Stimulated activated CD4-positive, alpha-beta T cell treated with anti-CD3 and anti-CD28 coated beads, Interleukin-4, amount 100 ng/mL, for 1 hour (primary cell): ENCODE measurements around the gene MCM3.
A peak's percentile ranks its signal among the peaks of the same experiment; 100 is the strongest.

ENCODE experiments used
- DNase-seq: peaks from one replicate; pipeline ENCODE4 v3.0.0-alpha.2; 2020

Gene MCM3

GRCh38 chr6:52284460-52285176 is at the start of gene MCM3:
Gene MCM3 (minus strand): TSS chr6:52284742. CDS start chr6:52284674, 68 bp downstream.
- DNase-seq: peak; percentile 87

GRCh38 chr6:52333840-52334200 is 49.3 kb upstream of the MCM3 start:
- no peak for DNase-seq

DNA sequence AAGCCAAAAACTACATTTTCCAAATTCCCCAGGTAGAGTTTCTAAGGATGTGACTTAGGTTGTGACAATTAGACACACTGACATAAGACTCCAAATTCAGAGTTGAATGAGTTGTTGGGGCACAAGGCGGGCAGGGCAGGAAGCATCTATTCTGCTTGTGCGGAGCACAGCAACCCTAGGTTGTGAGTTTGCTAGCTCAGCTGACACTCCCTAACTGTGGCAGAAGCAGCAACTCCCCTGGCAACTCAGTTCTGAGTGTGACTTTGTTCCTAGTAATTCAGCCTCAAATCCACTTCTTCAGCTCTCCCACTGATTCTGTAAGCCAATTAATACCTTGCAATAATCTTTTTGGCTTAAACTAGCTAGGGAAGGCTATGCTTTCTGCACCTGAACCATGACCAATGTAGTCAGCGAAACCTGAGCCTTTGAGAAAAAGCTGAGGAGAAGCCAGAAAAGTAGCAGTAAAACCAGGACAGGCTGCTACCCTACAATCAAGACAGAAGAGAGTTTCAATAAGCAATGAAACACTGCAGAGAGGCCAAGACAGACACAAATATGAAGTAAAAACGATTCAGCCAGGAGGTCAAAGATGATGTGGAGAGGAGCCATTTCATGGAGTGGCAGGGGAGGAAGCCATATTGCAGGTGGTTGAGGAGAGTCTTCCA is 47.4 kb upstream of the MCM3 start:
- DNase-seq: no peak

DNA sequence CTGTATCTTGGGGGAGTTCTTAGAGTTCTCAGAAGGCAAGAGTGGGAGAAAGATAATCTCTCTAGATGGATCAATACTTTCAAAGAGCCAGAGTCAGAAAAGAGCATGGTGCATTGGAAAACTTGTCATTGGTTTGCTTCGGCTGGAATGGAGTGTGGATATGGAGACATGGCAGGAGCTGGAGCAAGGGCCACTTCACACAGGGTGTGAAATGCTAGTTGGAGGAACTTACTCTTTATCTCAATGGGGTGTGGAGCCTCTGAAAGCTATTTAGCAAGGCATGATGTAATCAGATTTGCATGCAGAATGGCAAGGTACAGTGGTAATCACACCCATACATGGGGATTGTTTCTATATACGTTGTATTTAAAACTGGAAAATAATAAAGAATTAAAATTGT is 45.9 kb upstream of the MCM3 start:
- no peak for DNase-seq

GRCh38 chr6:52328729-52329128 is 44.2 kb upstream of the MCM3 start:
- DNase-seq: no peak

GRCh38 chr6:52328303-52328662 is 43.7 kb upstream of the MCM3 start:
- DNase-seq: no peak

DNA sequence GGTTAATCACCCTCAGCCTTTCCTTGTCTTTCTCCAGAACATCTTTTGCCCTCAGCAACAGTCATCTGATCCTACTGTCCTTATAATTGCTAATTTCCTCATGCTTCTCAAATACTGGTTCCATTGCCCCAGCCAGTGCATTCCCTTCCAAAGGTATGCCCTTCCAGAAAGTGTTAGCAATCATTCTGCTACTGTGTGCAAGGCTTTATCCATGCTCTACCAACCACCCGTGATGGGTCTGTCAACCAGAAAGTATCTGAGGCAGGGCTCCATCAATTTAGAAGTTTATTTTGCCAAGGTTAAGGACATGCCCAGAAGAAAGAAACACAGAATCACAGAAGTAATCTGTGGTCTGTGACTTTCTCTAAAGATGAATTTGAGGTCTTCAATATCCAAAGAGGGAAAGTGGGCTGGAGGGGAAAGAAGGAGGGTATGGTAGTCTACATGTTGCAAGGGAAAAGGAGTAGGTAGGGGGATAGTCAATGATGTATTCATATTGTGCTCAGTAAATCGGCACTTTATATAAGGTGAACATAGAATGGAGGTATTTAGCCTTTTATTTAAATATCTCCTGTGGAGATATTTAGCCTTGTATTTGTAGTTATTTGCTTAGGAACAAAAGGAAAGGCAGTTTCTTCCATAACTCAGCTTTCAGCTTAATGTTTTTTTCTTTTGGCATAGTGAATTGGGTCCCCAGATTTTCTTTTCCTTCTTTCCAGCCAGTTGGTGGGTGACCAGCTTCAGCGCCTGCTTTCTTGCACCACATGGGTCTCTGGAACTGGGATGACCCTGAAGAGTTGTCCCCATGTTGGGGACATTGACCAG is 42.2 kb upstream of the MCM3 start:
- no peak for DNase-seq

DNA sequence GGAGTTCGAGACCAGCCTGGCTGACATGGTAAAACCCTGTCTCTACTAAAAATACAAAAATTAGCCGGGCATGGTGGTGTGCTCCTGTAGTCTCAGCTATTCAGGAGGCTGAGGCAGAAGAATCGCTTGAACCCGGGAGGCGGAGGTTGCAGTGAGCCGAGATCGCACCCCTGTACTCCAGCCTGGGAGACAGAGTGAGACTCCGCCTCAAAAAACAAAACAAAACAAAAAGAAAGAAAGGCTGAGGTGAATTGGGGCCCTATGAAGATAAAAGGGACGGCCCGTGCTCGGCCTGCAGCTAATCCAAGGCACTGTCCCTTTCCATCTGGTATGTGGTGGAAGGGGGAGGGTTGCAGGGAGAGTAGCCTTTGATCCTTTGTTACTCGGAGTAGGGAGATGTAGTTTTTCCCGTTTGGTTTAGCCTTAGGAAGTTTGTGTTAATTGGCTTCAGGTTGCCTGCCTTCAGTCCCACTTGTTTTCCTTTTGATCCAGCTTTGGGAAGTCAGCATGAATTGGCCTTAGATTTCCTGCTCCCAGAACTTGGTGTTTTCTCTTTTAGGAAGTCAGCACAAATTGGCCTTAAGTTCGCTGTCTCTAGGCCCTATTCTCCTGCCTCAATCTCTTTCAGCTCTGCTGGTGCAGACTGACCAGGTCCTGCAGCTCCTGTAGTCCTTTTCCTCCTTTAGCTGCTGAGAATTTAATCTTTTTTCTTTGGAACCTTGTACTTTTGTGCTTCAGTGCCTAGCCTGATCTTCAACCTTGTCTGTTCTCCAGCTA is 41.3 kb upstream of the MCM3 start:
- no peak for DNase-seq

- DNase-seq: no peak
Observed at GRCh38 chr6:52324189-52324588, 39.6 kb upstream of the MCM3 start.

DNA sequence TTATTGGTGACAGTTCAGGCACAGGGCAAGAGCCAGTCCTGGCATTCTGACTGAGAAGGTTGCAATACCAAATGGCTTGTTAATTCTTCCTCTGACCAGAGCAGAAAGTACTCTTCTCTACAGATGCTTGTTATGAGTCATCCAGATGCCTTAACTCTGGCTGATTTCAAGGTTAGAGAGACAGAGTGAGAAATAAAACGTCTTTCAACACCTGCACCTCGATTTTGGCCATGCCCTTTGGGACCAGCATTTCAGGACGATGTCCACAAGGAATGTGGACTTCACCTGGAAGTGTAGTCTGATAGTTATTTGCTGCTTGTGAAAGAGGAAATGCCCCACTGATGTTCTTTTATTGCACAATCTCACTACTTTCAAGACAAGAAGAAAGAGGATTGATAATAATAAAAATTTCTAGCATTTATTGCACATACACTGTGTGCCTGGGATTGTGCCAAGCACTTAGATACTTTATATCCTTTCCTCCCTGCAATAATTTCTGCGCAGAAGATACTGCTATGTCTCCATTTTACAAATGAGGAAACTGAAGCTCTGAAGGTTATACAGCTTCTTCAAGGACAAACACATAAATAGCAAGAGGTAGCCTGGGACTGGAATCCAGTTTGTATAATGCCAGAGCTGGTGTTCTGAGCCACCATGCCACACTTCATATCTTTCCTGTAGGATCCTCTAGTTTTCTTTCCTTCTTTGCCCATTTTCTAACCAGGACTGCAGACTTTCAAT is 33.5 kb upstream of the MCM3 start:
- DNase-seq: no peak

- DNase-seq: no peak
Observed at GRCh38 chr6:52317211-52317610, 32.7 kb upstream of the MCM3 start.

GRCh38 chr6:52314752-52315151 is 30.2 kb upstream of the MCM3 start:
- DNase-seq: no peak

DNA sequence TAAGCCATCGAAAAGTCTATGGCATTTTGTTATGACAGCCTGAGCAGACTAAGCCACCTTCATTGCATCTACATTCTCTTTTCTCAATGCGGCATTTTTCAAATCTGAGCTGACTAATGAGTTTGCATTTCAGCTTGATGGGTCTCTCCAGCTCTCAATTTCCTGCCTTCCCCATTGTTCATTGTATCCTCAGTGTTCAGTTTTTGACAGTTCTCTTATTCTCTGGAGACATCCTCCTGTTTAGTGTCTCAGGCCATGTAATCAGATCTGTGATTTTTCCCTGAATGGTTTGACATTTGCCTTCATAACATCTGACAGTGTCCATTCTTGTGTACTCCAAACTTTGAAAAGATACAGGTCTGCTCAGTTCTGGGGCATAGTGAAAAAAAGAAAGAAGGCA is 27.9 kb upstream of the MCM3 start:
- no peak for DNase-seq

- no peak for DNase-seq
Observed at GRCh38 chr6:52310932-52311331, 26.4 kb upstream of the MCM3 start.

- DNase-seq: no peak
Observed at GRCh38 chr6:52307900-52308372, 23.4 kb upstream of the MCM3 start.

DNA sequence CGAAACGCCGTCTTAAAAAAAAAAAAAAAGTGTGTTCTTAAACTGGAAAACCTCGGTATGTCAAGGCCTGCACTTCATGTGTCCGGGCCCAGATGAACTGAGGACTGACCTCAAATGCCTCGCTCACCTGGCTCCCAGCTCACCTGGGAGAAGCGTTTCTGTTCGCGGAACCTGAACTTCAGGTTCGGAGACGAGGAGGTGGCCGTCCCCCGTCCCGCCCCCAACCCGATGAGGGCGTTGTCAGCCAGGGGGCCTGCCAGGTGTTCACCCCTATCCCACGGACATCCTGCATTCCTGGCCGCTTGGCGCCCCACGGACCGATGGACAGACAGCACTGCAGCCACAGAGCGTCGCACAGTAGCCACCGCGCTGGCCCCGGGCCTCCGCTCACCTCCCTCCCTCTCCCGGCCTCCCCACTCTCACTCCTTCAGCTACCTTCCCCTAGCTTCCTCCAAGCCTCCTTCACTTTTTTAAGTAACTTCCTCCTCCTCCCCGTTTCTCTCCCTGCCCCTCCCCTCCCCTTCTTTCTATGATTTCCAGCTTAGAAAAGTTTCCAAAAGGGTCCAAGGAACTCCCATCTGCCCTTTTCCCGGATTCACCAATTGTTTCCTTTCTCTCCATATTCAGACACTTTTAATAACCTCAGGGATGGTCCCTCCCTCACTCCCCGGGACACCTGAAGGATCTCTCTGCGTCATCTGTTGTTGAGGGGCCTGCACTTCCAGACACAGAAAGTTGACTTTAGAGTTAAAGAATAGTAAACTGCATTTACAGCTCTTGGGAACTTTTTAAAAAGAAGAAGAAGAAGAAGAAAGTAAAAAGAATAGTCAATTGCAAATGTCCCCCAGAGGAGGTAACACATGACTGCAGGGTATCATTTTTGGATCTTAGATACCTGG is 22.7 kb upstream of the MCM3 start:
- no peak for DNase-seq

DNA sequence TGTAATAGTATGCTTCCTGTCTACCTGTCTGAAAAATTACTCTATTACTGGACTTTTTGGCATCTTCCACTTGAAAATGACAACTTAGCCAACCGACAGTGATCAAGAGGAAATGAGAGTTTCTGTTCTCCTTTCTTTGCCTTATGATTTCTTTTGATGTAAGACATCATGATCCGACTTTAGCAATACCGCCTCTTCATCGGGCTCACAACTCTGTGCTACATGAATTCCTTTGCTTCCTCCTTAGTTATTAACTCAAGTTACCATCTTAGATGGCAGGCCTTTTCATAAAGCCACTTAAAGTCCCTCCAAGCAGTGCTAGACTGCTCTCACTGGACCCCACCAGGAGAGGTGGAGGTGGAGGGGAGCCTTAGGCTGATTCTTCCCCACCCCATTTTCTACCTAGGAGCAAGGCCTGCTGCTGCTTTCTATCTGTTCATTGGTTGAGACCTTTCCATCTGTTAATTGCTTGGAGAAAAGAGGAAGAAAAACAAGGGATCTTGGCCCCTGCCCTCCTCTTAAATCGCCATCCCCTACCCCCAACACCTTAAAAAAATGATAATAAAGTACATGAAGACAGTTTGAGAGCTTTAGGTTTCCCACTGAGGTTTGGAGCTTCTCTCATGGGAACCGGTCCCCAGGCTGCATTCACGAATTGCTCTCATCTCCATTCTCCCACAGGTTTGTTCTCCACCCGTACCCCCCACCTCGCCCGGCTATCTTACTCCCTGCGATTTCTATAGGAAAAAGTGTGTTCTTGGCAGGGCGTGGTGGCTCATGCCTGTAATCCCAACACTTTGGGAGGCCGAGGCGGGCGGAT is 21.6 kb upstream of the MCM3 start:
- no peak for DNase-seq

- DNase-seq: no peak
Observed at GRCh38 chr6:52305411-52305810, 20.9 kb upstream of the MCM3 start.

- no peak for DNase-seq
Observed at GRCh38 chr6:52304983-52305390, 20.4 kb upstream of the MCM3 start.

DNA sequence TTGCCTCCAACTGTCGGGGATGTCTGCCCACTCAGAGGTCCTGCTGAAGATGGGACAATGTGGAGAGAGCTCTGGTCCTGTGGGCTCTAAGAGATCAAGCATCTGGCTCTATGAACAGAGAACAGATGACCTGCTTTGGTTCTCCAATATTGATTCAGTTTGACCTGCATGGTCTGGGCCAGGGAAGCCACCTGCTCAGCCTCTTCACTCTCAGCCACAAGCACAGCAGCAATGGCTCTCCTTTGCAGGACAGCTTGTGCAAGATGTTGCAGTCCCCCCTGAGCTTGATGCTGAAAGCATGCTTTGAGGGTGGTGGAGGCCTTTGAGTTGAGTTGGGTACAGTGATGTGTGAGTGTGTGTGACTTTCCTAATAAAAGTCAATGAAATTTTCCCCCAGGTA is 18.6 kb upstream of the MCM3 start:
- no peak for DNase-seq
